Stimulated activated CD4-positive, alpha-beta T cell treated with anti-CD3 and anti-CD28 coated beads, TNF-alpha, amount 100 ng/mL, for 4 hours (primary cell): Measurements from ENCODE around the gene AGO1.
"Not testable (repeated sequence)": the region's sequence is repeated elsewhere in the genome, so short reads cannot be mapped to it uniquely, and the experiment has no call there.

Source experiments
- DNase-seq, 3 experiments: peaks; one replicate each; pipeline ENCODE4 v3.0.0-alpha.2; 2020; ENCODE audit warnings: low read depth in 3 of 3

The AGO1 gene

DNA sequence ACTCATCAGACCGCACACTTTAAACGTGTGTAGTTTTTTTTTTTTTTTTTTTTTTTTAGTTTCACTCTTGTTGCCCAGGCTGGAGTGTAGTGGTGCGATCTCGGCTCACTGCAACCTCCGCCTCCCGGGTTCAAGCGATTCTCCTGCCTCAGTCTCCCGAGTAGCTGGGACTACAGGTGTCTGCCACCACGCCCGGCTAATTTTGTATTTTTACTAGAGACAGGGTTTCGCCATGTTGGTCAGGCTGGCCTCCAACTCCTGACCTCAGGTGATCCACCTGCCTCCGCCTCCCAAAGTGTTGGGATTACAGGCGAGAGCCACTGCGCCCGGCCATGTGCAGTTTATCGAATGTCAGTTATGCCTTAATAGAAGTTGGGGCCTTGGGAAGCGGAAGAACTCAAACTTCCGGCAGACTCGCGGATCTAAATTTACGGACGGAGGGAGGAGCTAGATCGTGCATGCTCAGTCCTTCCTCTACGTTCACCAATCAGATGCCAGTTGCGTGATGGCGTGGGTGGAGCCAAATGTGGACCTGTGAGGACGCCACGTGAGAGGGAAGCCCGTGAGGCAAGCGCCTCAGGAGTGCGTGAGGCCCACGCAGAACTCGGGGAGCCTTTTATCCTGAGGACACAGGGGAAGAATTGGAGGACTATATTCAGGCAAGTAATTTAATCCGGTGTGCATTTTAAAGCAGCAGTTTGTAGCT is 13.6 kb upstream of the AGO1 start:
- not testable (repeated sequence) for DNase-seq

- DNase-seq = no peak
Measured at GRCh38 chr1:35870651-35871309, 12.2 kb upstream of the AGO1 start.

DNA sequence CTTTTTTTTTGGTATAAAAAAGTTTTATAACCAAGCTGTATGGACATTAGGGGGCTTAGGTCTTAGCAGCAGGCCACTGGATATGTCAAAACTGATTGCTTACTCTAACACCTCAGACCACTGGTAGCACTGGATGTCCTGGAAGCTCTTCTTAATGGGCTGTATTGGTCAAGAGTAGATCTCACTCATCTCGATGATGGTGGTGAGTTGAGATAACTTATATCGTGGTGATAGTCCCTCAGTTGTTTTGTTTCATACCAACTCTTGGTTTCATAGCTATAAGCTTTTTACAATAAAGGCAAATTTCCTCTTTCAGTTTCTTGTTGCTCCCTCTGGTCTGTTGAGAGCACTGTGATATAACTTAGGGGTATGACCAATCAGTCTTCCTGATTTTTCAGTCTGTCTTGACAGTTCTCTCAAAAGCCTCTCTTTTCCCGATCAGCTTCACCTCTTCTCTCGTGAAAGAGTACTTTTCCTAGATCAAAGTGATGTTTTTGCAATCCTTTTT is 9.7 kb upstream of the AGO1 start:
- DNase-seq = no peak

GRCh38 chr1:35874115-35874514 is 8.9 kb upstream of the AGO1 start:
- not testable (repeated sequence) for DNase-seq

DNA sequence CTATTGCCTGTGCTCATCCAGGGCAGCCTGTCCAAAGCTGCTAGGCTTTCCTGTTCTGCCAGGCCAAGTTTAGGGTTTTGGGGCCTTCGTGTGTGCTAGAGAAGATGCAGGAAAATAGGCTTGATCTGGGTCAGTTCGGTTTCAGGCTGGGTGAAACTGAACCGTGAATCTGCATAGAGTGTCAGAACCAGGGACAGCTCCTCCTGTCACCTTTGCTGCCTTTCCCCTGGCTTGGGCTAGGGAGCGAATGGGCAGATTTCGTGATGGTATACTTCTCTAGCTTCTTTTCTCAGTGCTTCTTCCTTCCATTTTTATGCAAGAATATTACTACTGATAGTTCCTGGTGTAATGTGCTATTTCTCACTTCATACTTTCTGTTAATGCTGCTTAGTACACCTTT is 6.0 kb upstream of the AGO1 start:
- no peak for DNase-seq

- no peak for DNase-seq
Measured at GRCh38 chr1:35881850-35882273, 1.1 kb upstream of the AGO1 start.

DNA sequence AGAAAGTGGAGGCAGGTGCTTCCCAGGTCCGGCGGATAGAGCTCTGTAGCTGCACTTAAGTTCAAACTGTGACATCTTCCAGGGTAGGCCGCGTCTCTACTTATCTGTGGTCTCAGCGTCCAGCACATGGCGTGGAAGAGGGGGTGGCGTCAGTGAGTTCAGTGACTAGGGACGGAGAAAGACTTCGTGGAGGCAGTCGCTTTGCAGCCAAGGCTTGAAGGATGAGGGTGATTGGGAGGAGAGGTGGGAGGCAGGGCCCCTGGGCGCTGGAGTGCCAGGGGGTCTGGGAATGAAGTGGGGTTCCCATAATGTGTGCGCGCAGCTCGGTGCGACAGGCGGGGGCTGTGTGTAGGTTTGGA is 444 bp upstream of the AGO1 start:
- no peak for DNase-seq

DNA sequence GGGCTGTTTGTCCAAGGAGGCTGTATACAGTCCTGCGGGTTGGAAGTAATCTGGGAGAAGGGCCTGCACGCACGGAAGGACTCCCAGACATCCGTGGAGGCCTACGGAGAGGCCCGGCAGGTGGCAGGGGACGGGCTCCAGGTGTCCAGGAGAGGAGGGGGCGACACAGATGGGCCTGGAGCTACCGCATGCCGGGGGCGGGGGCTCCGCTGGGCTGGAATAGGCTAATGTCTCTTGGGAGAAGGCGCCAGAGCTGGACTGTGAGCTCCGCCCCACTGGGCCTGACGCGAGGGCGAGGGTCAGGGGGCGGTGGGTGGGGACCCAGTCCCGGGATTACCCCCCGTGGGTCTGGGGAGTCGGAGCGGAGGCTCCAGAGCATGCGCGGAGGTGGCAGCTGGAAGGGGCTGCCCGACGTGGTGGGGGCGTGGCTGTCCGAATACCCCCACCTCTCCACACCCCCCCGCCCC is 659 bp downstream of the AGO1 start:
- DNase-seq = peak; percentile 21 to 37 (median 34)

- no peak for DNase-seq
Measured at GRCh38 chr1:35884934-35885333, 1.9 kb downstream of the AGO1 start.

GRCh38 chr1:35885961-35886558 is 3.1 kb downstream of the AGO1 start:
- DNase-seq = no peak

DNA sequence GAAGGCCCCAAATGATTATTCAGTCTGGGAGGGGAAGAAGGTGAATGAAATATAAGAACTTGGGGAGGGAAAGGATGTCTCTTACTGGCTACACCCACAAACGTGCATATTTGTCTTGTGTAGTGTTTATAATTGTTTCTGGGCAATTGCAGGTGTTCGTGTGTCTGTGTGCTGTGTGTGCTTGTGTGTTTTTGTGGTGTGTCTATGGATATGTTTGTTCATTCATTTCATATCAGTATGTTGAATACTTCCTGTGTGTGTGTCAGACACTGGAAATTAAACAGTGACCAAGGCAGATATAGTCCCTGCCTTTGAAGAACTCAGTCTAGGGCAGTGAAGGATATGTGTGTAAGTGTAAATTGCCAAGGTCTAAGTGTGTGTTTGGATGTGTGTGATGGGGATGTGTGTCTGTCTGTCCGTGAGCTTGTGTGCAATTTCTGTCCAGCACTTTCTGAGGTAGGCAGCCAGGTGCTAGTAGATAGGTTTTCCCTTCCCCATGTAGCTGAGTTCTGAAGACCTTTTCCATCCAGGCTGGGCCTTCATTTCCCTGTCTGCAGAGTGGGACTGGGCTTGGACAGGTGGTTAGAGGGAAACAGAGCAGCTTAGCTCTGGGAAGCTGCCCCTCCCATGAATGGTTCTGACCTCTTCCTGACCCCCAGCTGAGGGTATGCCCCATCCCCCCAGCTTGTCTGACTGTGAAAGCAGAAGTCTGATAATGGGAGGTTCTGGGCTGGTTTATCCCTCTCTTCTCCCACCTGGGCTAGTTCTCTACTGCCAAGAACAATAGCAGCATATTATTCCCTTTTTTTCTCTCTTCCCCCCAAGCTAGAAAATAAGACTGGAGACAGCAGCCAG is 3.8 kb downstream of the AGO1 start:
- DNase-seq = no peak

- DNase-seq = no peak
Measured at GRCh38 chr1:35887508-35887907, 4.5 kb downstream of the AGO1 start.

DNA sequence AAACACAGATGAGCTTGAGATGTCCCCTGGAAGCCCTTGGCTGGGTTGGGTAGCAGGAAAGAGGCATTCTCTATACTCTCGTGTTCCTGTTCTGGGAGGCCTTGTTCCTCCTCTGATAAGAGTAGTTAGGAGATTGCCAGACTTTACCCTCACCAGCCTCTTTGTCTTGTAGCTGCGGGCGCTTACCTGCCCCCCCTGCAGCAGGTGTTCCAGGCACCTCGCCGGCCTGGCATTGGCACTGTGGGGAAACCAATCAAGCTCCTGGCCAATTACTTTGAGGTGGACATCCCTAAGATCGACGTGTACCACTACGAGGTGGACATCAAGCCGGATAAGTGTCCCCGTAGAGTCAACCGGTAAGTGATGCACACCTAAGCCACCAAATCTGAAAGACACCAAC is 5.2 kb downstream of the AGO1 start:
- DNase-seq = no peak

GRCh38 chr1:35888981-35889380 is 6.0 kb downstream of the AGO1 start:
- not testable (repeated sequence) for DNase-seq

GRCh38 chr1:35893051-35893879 is 10.3 kb downstream of the AGO1 start:
- no peak for DNase-seq

- no peak for DNase-seq
Measured at GRCh38 chr1:35894183-35894582, 11.2 kb downstream of the AGO1 start.

DNA sequence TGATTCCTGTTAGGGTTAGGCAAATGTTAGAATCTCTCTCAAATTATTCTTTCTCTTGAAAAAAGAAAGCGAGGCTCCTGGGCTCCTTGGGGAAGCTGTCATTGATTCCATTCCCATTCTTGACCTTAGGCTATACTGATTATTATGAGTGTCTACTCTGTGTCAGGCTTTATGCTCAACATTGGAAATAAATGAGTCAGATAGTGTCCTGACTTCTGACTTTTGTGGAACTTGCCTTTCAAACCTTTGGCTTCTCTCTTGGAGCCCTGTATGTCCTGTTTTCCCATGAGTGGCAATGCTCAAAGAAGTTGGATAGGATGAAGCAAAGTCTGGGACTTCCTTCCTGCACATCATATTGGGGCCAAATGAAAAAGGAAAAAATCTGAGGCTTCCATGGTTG is 11.6 kb downstream of the AGO1 start:
- no peak for DNase-seq

DNA sequence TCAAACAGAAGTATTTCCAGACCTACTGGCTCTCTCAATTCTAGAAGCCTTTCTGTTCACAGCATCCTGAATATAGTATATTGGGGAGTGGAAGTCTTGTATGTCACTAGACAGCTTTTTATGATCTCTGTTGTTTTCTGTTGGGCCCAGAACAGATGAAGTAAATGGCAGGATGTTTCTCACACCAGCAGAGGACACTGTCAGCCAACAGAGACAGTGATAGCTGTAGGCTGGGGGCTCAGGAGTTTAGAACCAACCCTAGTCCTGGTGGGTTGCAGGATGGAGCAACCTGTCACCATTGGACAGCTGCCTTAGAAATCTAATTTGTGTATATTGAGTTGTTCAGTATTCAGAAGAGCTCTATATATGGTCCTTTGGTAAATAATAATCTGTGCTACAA is 16.9 kb downstream of the AGO1 start:
- DNase-seq = no peak

GRCh38 chr1:35901235-35901634 is 18.2 kb downstream of the AGO1 start:
- DNase-seq = no peak

GRCh38 chr1:35902671-35903070 is 19.7 kb downstream of the AGO1 start:
- no peak for DNase-seq

DNA sequence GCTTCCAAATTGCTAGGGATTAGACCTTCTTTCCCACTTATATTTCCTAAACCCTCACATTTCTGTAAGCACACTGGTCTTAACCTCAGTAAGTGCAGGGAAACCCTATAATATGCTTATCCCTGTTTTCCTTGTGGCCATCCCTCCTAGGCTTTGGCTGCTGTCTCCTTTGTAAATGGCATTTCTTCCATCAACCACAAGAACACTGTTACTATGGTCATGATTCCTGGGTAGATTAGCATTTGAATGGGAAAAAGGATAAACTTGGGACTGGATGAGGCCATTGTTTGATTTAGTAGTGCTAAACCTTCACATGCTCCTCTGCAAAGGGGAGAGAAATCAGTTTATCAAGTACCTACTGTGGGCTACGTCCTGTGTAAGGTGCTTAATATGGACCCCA is 31.7 kb downstream of the AGO1 start:
- DNase-seq = no peak
